Measurements from ENCODE around the gene RRM2. TPM values are rescaled to one million over a fixed set of nuclear protein-coding genes. Genes with fewer than 3 reads are reported as not detected.
"Not testable (repeated sequence)": the region's sequence is repeated elsewhere in the genome, so short reads cannot be mapped to it uniquely, and the experiment has no call there.

RRM2 gene
- total RNA-seq, 4 donors from 2014 or later = 0.99 to 9.5 (median 1.8) TPM

DNA sequence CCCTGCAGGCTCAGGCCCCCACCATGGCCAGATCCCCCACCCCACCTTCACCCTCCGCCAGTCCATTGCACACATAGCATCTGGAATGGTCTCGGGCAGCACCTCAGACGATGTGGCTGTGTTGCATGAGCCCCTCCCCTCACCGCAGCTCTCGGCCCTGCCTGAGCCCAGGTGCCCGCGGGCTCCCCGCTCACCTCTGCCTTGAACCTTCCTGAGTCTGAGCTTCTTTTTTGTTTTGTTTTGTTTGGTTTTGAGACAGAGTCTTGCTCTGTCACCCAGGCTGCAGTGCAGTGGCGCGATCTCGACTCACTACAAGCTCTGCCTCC, 20.1 kb downstream of the RRM2 start:
- no peak for DNase-seq (ENCODE audit: low spot score in 2 of 2)
- intact Hi-C loops (cut with DNase I; ENCODE audit: low total_unique reads) = no loop called here
- WGBS, 2 donors = 94 to 95% methylated on average over 11 of the region's 11 CpGs

DNA sequence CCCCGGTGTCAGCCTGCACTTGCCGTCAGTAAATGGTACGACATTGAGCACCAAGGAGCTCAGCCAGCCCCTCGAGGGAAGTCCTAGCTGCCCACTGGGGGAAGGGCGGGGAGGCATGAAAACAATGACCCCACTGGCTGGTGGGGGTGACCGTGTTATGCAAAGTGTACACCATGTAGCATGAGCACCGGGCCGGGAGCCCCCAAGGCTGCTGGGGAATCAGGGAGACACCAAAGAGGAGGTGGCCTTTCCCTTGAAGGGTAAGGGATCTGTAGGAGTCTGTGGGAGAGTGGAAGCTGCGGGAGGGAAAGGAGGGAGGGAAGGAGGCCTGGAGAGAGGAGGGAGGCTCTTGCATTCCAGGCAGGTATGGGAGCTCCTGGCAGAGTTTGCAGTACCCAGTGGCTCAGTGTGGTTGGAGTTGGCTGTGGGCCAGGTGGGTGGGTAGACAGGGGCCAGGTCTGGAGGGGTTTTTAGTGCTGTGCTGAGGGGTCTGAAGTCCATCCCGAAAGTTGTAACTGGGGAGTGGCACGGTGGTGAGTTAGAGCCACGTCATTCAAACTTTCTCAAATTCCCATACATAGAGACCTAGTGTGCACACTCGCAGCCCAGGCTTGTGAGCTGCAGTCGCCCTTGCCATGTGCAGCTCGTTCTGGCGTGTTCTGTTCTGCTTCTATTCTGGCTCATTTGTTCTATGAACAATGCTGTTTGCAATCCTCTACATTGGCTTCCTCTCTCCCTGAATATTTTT, 22.4 kb downstream of the RRM2 start:
- DNase-seq (ENCODE audit: low spot score in 2 of 2) = no peak
- intact Hi-C loops (cut with DNase I; ENCODE audit: low total_unique reads) = no loop called here
- no peak overlapping the region for H3K4me3 ChIP-seq (ENCODE audit: low read depth, poor library complexity, severe bottlenecking)
- TF ChIP-seq, protein P1, sequence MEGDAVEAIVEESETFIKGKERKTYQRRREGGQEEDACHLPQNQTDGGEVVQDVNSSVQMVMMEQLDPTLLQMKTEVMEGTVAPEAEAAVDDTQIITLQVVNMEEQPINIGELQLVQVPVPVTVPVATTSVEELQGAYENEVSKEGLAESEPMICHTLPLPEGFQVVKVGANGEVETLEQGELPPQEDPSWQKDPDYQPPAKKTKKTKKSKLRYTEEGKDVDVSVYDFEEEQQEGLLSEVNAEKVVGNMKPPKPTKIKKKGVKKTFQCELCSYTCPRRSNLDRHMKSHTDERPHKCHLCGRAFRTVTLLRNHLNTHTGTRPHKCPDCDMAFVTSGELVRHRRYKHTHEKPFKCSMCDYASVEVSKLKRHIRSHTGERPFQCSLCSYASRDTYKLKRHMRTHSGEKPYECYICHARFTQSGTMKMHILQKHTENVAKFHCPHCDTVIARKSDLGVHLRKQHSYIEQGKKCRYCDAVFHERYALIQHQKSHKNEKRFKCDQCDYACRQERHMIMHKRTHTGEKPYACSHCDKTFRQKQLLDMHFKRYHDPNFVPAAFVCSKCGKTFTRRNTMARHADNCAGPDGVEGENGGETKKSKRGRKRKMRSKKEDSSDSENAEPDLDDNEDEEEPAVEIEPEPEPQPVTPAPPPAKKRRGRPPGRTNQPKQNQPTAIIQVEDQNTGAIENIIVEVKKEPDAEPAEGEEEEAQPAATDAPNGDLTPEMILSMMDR (IDR thresholded peaks at IDR 0.05) = no peak
- TF ChIP-seq POLR2A (IDR thresholded peaks at IDR 0.05) = no peak
- WGBS, 2 donors = 75 to 78% methylated on average over 16 of the region's 16 CpGs

More for the DNA sequence above, 20.1 kb downstream of the RRM2 start:
- H3K4me3 ChIP-seq (ENCODE audit: low read depth, poor library complexity, severe bottlenecking) = no peak overlapping the region
- TF ChIP-seq, protein P1 (IDR thresholded peaks at IDR 0.05) = no peak
- TF ChIP-seq POLR2A (IDR thresholded peaks at IDR 0.05) = no peak

DNA sequence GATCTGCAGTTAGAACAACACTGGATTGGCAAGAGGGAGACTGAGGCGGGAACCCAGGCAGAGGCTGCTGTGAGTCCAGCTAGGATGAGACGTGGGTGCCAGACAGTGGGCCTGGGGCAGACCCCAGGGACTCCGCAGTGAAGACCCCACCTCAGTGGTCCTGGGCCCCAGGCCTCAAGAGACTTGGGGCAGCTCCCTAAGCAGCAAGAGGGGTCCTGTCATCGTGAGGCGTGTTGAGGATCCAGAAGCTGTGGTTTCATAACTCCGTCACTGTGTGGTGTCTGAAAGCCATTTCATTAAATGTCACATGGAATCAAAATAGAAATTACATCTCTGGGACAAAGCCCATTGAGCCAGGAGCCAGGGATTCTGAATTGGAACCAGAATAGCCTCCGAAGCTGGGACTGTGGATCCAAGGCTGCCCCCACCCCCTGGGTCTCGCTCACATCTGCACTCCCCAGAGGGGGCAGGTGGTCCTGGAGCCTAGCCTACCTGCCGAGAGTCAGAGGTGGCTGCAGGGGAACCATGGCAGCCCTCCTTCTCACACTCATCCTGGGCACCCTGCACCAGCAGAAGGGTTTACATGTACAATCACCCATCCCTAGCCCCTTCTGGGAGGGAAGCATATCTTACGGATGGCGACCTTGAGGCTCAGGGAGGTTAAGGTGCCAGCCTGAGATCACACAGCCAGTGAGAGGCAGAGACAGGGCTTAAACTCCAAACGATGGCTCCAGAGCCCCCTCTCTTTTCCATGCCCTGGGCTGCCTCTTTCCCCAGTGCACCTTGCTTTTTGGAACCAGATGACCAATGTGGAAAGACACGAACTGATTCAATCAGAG, 23.2 kb downstream of the RRM2 start:
- 79 to 81% methylated on average over 13 of the region's 13 CpGs for WGBS, 2 donors
- intact Hi-C loops (cut with DNase I; ENCODE audit: low total_unique reads) = no loop called here
- TF ChIP-seq, protein P1 (IDR thresholded peaks at IDR 0.05) = no peak
- no peak for TF ChIP-seq POLR2A (IDR thresholded peaks at IDR 0.05)
- no peak for DNase-seq (ENCODE audit: low spot score in 2 of 2)
- no peak overlapping the region for H3K4me3 ChIP-seq (ENCODE audit: low read depth, poor library complexity, severe bottlenecking)

DNA sequence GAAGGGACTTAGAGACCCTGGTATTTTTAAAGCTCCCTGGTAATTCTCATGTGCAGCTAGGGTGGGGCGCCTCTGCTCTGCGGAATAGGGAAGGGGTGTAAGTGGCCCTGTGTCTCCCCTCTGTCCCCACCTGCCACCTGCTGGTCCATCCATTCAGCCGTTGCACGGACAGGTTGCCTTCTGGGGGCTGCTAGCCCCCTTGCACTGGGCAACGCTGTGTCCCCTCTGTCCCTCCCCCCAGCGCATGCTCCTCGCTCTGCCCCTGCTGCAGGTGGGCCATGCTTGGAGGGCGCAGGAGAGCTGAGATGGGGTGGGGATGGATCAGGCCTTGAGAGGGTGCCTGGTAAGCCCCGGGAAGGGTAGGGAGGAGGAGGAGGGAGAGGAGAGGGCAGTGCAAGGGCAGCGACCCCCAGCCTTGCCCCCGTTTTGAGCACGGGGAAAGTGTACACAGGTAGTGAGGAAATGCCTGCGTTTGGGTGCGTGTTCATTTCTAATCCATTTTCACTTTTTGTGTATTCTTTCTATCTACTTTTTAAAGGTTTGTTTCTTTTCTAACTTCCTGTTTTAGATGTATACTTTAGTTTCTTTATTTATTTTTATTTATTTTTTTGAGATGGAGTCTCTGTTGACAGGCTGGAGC, 23.9 kb downstream of the RRM2 start:
- TF ChIP-seq, protein P1 (IDR thresholded peaks at IDR 0.05) = no peak
- TF ChIP-seq POLR2A (IDR thresholded peaks at IDR 0.05) = no peak
- intact Hi-C loops (cut with DNase I; ENCODE audit: low total_unique reads) = no loop called here
- 88 to 93% methylated on average over 14 of the region's 14 CpGs for WGBS, 2 donors
- no peak overlapping the region for H3K4me3 ChIP-seq (ENCODE audit: low read depth, poor library complexity, severe bottlenecking)
- no peak for DNase-seq (ENCODE audit: low spot score in 2 of 2)

DNA sequence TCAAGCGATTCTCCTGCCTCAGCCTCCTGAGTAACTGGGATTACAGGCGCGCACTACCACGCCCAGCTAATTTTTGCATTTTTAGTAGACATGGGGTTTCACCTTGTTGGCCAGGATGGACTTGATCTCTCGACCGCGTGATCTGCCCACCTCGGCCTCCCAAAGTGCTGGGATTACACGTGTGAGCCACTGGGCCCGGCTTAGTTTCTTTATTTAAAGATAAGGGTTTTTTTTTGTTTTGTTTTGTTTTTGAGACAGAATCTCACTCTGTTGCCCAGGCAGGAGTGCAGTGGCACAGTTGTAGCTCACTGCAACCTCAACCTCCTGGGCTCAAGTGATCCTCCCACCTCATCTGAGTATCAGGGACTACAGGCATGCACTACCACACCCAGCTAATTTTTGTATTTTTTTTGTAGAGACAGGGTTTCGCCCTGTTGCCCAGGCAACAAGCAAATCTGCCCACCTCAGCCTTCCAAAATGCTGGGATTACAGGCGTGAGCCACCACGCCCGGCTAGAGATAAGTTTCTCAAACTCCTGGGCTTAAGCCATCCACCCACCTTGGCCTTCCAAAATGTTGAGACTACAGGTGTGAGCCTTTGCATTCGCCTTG, 24.6 kb downstream of the RRM2 start:
- H3K4me3 ChIP-seq (ENCODE audit: low read depth, poor library complexity, severe bottlenecking); intact Hi-C loops (cut with DNase I; ENCODE audit: low total_unique reads); DNase-seq (ENCODE audit: low spot score in 2 of 2): not testable (repeated sequence)
- 94% methylated on average over 15 of the region's 15 CpGs for WGBS, 2 donors

DNA sequence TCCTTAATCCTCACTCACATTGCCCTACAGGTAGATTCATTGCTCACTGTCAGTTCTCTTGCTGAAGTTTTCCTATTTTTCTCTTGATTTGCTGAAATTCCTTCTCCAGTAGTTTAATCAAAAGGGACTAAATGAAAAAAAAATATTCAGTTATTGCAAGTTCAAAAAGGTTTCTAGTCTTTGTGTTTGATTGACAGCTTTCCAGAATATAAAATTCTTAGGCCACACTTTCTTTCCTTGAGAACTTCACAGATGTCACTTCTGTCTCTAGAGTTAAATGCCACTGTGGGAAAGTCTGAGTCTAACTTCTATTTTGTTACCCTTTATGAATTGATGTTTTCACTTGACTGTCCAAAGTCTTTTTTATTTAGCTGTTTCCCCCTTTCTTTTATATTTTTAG, 25.7 kb downstream of the RRM2 start:
- no peak for TF ChIP-seq POLR2A (IDR thresholded peaks at IDR 0.05)
- TF ChIP-seq, protein P1 (IDR thresholded peaks at IDR 0.05) = no peak
- intact Hi-C loops (cut with DNase I; ENCODE audit: low total_unique reads) = no loop called here
- no peak overlapping the region for H3K4me3 ChIP-seq (ENCODE audit: low read depth, poor library complexity, severe bottlenecking)
- DNase-seq (ENCODE audit: low spot score in 2 of 2) = no peak
